HG03135 (cell line): ENCODE measurements around the gene EMC8.

Experiments used
- ATAC-seq: cut with Tn5 transposase; IDR thresholded peaks from one replicate; pipeline ENCODE4 v1.9.1; 2021; ENCODE audit warnings: mild to moderate bottlenecking, moderate library complexity; ENCODE audit not compliant: unreplicated experiment

The EMC8 gene

GRCh38 chr16:85788819-85789218 is 10.5 kb downstream of the EMC8 start:
- ATAC-seq, result no peak

DNA sequence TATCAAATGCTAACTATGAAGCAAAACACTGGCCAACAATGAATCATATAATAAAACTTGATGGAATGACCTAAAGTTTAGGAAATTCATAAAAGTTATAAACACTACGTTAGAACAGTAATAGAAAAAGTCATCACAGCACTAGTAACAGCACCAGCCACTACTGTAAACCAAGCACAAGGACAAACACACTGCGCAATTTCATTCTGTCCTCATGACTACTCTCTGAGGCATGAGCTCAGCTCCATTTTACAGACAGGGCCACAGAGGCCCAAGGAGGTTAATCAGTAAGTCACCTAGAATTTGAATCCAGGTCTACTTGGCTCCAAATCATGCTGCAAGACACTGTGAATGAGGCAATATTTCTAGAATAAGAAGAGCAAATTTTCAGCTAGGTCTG is 13.4 kb downstream of the EMC8 start:
- ATAC-seq, result no peak

- ATAC-seq, result no peak
These were observed 14.5 kb downstream of the EMC8 start for GRCh38 chr16:85784813-85785212.

GRCh38 chr16:85783441-85783840 is 15.9 kb downstream of the EMC8 start:
- no peak for ATAC-seq

GRCh38 chr16:85782451-85782850 is 16.9 kb downstream of the EMC8 start:
- ATAC-seq, result no peak

- ATAC-seq, result no peak
These were observed 17.5 kb downstream of the EMC8 start for GRCh38 chr16:85781695-85782370.

DNA sequence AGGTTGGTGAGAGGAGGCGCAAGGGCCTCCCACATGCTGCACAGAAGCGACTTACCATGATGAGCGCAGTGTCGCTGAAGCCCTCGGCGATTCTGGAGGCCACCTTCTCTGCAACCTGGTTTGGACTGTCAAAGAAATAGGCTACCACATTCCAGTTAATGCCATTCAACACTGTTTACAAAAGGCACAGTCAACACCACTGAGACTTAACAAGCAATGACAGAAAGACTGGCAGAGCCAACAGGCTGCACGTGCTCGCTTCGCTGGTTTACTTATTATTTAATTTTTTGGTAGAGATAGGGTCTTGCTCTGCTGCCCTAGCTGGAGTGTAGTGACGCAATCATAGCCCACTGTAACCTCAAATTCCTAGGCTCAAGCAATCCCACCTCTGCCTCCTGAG is 18.2 kb downstream of the EMC8 start:
- ATAC-seq, result no peak

DNA sequence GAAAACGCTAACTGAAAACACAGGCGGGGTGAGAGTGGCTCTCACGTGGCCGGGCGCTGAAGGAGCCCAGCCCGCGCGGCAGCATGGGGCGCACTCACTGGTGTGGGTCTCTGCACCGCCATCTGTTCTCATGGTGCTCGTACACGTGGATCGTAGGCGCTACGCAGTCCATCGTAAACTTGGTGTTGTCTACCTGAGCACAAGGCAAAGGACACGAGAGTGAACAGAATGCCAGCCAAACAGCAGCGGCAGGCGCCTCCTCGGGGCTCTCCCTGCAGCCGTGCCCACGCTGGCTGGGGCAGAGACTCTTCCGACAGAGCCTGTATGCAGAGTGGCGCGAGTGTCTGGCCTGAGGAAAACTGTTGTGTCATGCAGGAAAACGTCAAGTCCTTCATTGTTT is 19.1 kb downstream of the EMC8 start:
- ATAC-seq, result no peak

GRCh38 chr16:85778873-85779272 is 20.5 kb downstream of the EMC8 start:
- no peak for ATAC-seq

GRCh38 chr16:85777583-85778310 is 21.6 kb downstream of the EMC8 start:
- no peak for ATAC-seq

DNA sequence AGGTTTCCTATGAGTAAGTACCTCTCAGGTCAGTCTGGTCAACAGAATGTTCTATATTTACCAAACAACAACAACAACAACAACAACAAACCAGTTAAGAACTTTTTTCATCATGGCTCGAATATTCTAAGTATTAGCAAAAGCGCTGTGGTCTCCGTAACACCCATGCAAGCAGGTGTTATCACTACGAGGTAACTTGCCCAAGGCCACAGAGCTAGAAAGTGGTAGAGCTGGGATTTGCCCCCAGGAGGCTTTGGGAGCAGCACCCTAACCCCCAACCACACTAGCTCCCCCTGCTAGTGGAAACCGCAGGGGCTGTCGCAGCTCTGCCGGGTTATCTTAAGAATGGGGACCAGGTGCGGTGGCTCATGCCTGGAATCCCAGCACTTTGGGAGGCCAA is 24.5 kb downstream of the EMC8 start:
- no peak for ATAC-seq

GRCh38 chr16:85774136-85774535 is 25.2 kb downstream of the EMC8 start:
- no peak for ATAC-seq

DNA sequence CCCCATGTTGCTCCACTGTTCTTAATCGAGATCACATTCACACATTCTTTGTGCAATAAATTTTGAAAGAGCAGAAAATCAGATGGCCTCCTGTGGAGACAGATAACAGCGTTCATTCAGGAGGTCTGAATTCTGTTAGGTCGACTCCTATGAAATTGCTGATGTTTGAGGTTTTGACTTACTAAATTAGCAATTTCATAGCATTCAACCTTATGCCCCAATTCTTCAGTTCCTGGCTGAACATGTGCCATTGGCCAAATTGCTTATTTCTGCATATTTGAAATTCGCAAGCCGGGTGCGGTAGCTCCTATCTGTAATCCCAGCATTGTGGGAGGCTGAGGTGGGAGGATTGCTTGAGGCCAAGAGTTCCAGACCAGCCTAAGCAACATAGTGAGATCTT is 26.3 kb downstream of the EMC8 start:
- no peak for ATAC-seq

- ATAC-seq, result no peak
These were observed 28.6 kb downstream of the EMC8 start for GRCh38 chr16:85770741-85771140.

- no peak for ATAC-seq
These were observed 31.1 kb downstream of the EMC8 start for GRCh38 chr16:85768199-85768598.

DNA sequence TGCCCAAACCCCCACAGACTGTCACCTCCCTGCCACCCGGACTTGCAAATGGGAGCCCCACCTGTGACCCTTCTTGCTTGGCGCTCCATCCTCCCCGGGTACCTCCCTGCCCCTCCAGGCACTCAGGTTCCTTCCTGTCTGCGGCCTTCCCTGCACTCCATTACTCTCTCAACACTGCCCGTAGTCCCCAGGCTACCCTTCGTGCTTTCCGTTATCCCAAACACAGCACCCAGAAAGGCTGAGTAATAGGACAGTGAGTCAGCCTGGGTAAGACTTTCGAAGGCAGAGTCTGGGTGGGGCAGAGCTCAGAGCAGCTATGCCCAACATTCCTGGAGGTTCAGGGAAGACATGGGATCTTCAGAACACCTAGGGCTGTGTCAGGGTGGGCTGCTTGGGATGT is 31.8 kb downstream of the EMC8 start:
- no peak for ATAC-seq

DNA sequence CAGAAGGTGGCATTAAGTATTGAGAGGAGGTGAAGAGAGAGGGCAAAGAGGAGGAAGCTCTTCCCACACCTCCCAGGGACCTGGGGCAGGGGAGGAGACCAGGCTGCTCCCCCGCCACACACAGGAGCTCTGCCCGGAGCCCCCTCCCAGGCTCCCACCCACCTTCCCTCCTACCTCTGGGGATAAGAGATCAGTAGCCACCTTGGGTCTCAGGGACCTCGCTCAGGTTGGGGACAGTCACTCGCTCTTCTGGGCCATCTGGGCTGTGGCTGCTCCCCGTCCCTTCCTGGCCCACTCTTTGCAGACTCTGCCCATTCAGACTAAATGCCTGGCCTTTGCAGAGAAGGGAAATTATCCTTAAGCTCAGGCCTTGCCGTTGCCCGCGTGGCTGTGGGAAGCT is 33.6 kb downstream of the EMC8 start:
- no peak for ATAC-seq

DNA sequence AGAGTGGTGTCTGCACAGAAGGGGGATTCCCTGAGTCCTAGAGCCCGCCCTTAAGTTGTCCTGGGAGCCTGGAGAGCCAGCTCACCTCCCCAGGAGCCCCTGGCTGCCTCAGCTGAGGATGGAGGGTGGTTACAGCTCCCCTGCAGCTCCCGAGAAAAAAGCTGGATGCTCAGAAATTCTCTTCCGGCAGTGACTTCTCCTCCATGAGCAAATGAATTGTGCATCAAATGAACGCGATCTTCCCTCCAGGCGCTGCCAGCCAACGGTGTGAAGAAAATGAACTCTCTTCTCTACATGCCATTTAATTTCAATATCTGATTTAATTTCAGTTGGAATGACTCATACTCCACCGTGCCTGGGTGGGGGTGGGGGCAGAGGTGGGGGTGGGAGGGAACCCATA is 34.1 kb downstream of the EMC8 start:
- no peak for ATAC-seq

- no peak for ATAC-seq
These were observed 35.7 kb downstream of the EMC8 start for GRCh38 chr16:85763616-85764015.

DNA sequence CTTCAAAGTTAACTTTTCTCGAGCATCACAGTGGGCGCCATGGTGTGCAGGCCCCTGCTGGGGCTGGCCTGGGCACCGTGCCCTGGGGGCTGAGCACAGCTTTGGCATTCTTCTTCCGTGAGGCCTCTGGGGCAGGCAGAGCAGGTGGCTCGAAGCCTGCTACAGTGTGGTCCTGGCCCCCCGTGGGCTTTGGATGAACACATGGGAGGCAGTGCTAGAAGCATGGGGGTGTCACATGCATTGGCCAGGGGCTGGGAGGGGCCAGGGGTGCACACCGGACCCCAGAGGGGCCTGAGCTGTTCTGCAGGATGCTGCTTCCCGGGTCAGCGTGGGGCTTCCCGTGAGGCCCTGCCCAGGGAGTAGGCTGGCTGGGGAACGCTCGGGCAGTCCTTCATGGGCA is 36.4 kb downstream of the EMC8 start:
- no peak for ATAC-seq

DNA sequence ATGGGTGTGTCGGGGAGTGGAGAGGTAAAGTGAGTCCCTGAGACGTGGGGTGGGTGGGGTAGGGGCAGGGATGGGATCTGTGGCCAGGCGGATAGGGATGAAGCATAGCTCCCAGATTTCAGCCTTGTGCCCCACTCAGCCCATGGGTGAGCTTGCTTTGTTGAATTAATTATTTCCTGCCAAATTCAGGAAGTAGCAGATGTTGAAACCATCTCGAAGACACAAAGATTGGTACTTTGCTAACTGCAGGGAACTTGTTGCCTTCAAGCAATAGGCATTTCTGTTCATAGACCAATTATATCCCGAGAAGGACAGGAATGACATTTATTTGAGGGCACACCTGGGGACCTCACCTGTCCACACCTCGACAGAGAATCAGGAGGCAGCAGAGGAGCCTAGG is 37.5 kb downstream of the EMC8 start:
- no peak for ATAC-seq

- no peak for ATAC-seq
These were observed 39.5 kb downstream of the EMC8 start for GRCh38 chr16:85759631-85760419.
